ENCODE data around the gene TSPAN5.

Gene TSPAN5

DNA sequence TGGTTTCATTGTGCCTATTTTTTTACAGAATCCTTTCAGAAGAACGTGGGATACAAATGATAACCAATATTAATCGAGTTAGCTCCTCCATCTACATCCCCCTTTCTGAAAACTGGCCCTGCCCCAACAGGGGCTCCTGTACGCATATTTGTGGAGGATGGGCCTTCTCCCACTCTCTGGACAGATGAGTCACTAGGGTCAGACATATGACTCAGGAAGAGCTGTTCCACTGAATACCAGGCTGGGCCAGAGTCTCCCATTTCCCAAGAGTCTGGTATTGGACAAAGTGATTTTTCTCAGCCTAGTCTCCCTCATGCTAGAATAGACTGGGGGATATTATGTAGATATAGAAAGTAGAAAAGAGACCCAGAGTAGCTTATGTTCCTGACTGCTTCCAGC, 142.4 kb downstream of the TSPAN5 start:
- H3F3A ChIP-seq (ENCODE audit: insufficient read depth): no peaks in the 10 kb centered on the region
- no peaks in the 10 kb centered on the region for H3K79me2 ChIP-seq (ENCODE audit: insufficient read depth, low read length)
- no peak for TF ChIP-seq CTCF (IDR thresholded peaks at IDR 0.05; ENCODE audit: insufficient read depth, low read length, poor library complexity, severe bottlenecking)
- no peak for TF ChIP-seq EZH2phosphoT487 (conservative IDR thresholded peaks at IDR 0.05; ENCODE audit: low read length)
- no peaks in the 10 kb centered on the region for H4K20me1 ChIP-seq (ENCODE audit: low read depth, low read length)
- H3K9me2 ChIP-seq (replicated peaks; ENCODE audit: insufficient read depth, low read length): no peaks in the 10 kb centered on the region
- no peak overlapping the region for H3K4me3 ChIP-seq (ENCODE audit: insufficient read depth, low read length, poor library complexity, severe bottlenecking)
- H3K9ac ChIP-seq (ENCODE audit: low read length): no peak overlapping the region
- no peak overlapping the region for H3K27ac ChIP-seq (ENCODE audit: low read depth, low read length)
- no peaks in the 10 kb centered on the region for H3K9me3 ChIP-seq (ENCODE audit: insufficient read depth, low read length)
- no peaks in the 10 kb centered on the region for H3K36me3 ChIP-seq (ENCODE audit: low read length)
- no peak overlapping the region for H3K4me2 ChIP-seq (ENCODE audit: low read depth, low read length, poor library complexity, severe bottlenecking)
- H3K27me3 ChIP-seq (ENCODE audit: low read length): no peaks in the 10 kb centered on the region
- no peak overlapping the region for H2AFZ ChIP-seq (ENCODE audit: low read depth, low read length, severe bottlenecking)

DNA sequence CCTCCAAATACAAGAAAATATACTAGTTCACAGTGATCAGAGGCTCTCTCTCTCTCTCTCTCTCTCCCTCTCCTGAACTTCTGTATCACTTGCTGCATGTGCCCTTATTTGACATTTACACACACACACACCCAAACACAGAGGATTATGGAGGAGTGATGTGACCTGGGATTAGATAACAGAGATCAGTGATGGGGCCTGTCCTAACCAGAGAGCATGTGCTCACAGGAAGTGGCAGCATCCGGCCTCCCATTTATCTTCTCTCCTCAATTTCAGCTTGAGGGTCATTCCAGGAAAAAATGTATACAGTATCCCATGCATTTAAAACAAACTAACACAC, 143.0 kb downstream of the TSPAN5 start:
- no peak overlapping the region for H2AFZ ChIP-seq (ENCODE audit: low read depth, low read length, severe bottlenecking)
- no peak overlapping the region for H3K27ac ChIP-seq (ENCODE audit: low read depth, low read length)
- H3K4me2 ChIP-seq (ENCODE audit: low read depth, low read length, poor library complexity, severe bottlenecking): no peak overlapping the region
- H3K79me2 ChIP-seq (ENCODE audit: insufficient read depth, low read length): no peaks in the 10 kb centered on the region
- H3F3A ChIP-seq (ENCODE audit: insufficient read depth): no peaks in the 10 kb centered on the region
- H3K9ac ChIP-seq (ENCODE audit: low read length): no peak overlapping the region
- H3K27me3 ChIP-seq (ENCODE audit: low read length): no peaks in the 10 kb centered on the region
- no peaks in the 10 kb centered on the region for H3K9me3 ChIP-seq (ENCODE audit: insufficient read depth, low read length)
- no peaks in the 10 kb centered on the region for H4K20me1 ChIP-seq (ENCODE audit: low read depth, low read length)
- TF ChIP-seq EZH2phosphoT487 (conservative IDR thresholded peaks at IDR 0.05; ENCODE audit: low read length) (no peak), CTCF (IDR thresholded peaks at IDR 0.05; ENCODE audit: insufficient read depth, low read length, poor library complexity, severe bottlenecking) (no peak)
- no peaks in the 10 kb centered on the region for H3K36me3 ChIP-seq (ENCODE audit: low read length)
- H3K4me3 ChIP-seq (ENCODE audit: insufficient read depth, low read length, poor library complexity, severe bottlenecking): no peak overlapping the region
- H3K9me2 ChIP-seq (replicated peaks; ENCODE audit: insufficient read depth, low read length): no peaks in the 10 kb centered on the region

- Histone ChIP-seq H3K4me2 (ENCODE audit: low read depth, low read length, poor library complexity, severe bottlenecking) (no peak overlapping the region), H3K4me3 (ENCODE audit: insufficient read depth, low read length, poor library complexity, severe bottlenecking) (no peak overlapping the region), H3K27ac (ENCODE audit: low read depth, low read length) (no peak overlapping the region), H2AFZ (ENCODE audit: low read depth, low read length, severe bottlenecking) (no peak overlapping the region), H3K9me2 (replicated peaks; ENCODE audit: insufficient read depth, low read length) (no peaks in the 10 kb centered on the region), H3K79me2 (ENCODE audit: insufficient read depth, low read length) (no peaks in the 10 kb centered on the region), H4K20me1 (ENCODE audit: low read depth, low read length) (no peaks in the 10 kb centered on the region), H3K27me3 (ENCODE audit: low read length) (no peaks in the 10 kb centered on the region), H3K36me3 (ENCODE audit: low read length) (no peaks in the 10 kb centered on the region), H3K9me3 (ENCODE audit: insufficient read depth, low read length) (no peaks in the 10 kb centered on the region), H3K9ac (ENCODE audit: low read length) (no peak overlapping the region), H3F3A (ENCODE audit: insufficient read depth) (no peaks in the 10 kb centered on the region)
- TF ChIP-seq EZH2phosphoT487 (conservative IDR thresholded peaks at IDR 0.05; ENCODE audit: low read length) (no peak), CTCF (IDR thresholded peaks at IDR 0.05; ENCODE audit: insufficient read depth, low read length, poor library complexity, severe bottlenecking) (no peak)
These were observed 143.5 kb downstream of the TSPAN5 start for GRCh38 chr4:98514741-98515469.

Data from SU-DHL-6 (cell line).